ENCODE results near the gene LAMA2.

The LAMA2 gene

DNA sequence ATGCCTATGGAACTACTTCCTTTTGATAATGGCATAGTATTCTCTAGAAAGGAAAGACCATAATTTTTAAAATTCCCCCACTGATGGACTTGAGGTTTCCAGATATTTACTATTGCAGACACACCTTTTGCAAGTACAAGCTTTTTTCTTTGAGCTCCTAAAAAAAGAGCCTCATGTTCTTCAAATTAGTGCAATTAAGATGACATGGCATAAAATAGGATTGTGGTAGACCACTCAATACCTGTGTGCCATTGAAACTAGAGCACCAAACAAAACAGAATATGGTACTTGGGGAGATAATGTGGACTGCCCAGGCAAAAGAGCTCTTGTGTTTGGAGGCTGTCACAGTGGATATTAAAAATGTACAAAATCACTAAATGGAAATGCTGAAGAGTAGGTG, 19.0 kb upstream of the LAMA2 start:
- H3K4me3 ChIP-seq (ENCODE audit: extremely low read depth, insufficient read depth, low read length, poor library complexity, severe bottlenecking): no peak overlapping the region
- no peak overlapping the region for H3K27ac ChIP-seq (ENCODE audit: low read depth, low read length, severe bottlenecking)
- no peaks in the 10 kb centered on the region for H3K4me1 ChIP-seq (ENCODE audit: control insufficient read depth, insufficient read depth, low read length, poor library complexity, severe bottlenecking)
- no peaks in the 10 kb centered on the region for H3K9me3 ChIP-seq (ENCODE audit: control insufficient read depth, low read length)
- no peaks in the 10 kb centered on the region for H3K36me3 ChIP-seq (ENCODE audit: control insufficient read depth, insufficient read depth, low read length)

DNA sequence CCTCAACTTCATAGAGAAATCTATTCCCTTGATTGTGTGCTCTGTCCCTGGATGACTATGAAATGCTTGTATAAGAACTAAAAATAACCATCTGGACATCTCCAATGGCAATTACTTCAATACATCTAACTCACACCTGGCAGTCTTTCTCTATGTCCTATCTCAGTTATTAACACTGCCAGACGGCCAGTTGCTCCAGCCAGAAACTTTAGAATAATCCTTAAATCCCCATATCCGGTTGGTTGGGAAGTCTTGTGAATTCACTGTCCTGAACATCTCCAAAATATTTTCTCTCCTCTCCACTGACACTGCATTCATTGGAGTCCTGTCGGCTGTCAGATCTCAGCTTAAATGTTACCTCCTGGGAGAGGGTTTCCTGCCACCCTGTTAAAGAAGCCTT, 12.2 kb upstream of the LAMA2 start:
- Histone ChIP-seq H3K9me3 (ENCODE audit: control insufficient read depth, low read length) (peaks cover 3% of the 10 kb centered on the region), H3K4me3 (ENCODE audit: extremely low read depth, insufficient read depth, low read length, poor library complexity, severe bottlenecking) (no peak overlapping the region), H3K4me1 (ENCODE audit: control insufficient read depth, insufficient read depth, low read length, poor library complexity, severe bottlenecking) (no peaks in the 10 kb centered on the region), H3K27ac (ENCODE audit: low read depth, low read length, severe bottlenecking) (no peak overlapping the region), H3K36me3 (ENCODE audit: control insufficient read depth, insufficient read depth, low read length) (no peaks in the 10 kb centered on the region)
- 92 to 100% methylated on average over 2 to 3 of the region's 3 CpGs for WGBS, 2 experiments (ENCODE audit: insufficient coverage in 2 of 2)

- peaks cover 3% of the 10 kb centered on the region for H3K9me3 ChIP-seq (ENCODE audit: control insufficient read depth, low read length)
- no peaks in the 10 kb centered on the region for H3K4me1 ChIP-seq (ENCODE audit: control insufficient read depth, insufficient read depth, low read length, poor library complexity, severe bottlenecking)
- no peak overlapping the region for H3K27ac ChIP-seq (ENCODE audit: low read depth, low read length, severe bottlenecking)
- H3K4me3 ChIP-seq (ENCODE audit: extremely low read depth, insufficient read depth, low read length, poor library complexity, severe bottlenecking): no peak overlapping the region
- H3K36me3 ChIP-seq (ENCODE audit: control insufficient read depth, insufficient read depth, low read length): no peaks in the 10 kb centered on the region
Measured at GRCh38 chr6:128874863-128875262, 8.1 kb upstream of the LAMA2 start.

DNA sequence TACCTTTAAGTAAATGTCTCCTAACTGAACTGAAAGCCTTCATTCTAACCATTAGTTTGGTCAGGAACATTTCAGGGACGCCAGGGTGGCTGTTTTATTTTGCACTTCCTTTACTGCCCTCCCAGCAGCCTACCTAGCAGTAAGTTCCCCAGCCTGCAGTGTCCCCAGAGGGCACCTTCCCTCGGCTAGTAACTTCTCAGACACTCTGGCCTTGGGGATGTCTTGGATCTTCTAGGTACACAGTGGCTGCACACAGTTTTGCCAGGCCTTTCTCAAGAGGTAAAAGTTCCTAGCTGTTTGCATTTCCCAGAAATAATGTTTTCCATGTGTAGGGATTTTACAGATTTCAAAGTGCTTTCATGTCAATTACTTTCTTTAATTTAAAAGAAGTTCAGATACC, 378 bp upstream of the LAMA2 start:
- no peak overlapping the region for H3K27ac ChIP-seq (ENCODE audit: low read depth, low read length, severe bottlenecking)
- H3K9me3 ChIP-seq (ENCODE audit: control insufficient read depth, low read length): no peaks in the 10 kb centered on the region

DNA sequence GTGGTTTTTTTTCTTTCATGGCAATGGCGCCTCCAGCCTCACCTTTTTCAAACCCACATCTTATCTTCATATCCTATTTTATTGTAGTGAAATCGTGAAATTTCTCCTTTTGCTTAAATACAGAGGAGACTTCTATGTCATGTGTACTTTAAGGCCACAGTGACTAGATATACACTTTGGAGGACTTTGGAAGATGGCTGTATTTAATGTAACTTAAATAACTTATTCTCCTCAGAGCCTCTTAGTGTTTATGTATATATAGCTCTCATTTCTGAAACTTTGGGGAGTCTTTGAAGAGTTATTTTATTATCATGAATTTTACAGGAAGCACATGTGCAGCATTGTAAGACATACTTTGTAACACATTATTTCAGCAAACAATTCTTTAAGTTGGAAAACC, 968 bp downstream of the LAMA2 start:
- WGBS, 2 experiments (ENCODE audit: insufficient coverage in 2 of 2): no CpG with 5 or more reads among the region's 2 CpGs
- H3K27ac ChIP-seq (ENCODE audit: low read depth, low read length, severe bottlenecking): no peak overlapping the region
- no peaks in the 10 kb centered on the region for H3K4me1 ChIP-seq (ENCODE audit: control insufficient read depth, insufficient read depth, low read length, poor library complexity, severe bottlenecking)
- no peaks in the 10 kb centered on the region for H3K9me3 ChIP-seq (ENCODE audit: control insufficient read depth, low read length)
- no peaks in the 10 kb centered on the region for H3K36me3 ChIP-seq (ENCODE audit: control insufficient read depth, insufficient read depth, low read length)
- H3K4me3 ChIP-seq (ENCODE audit: extremely low read depth, insufficient read depth, low read length, poor library complexity, severe bottlenecking): no peak overlapping the region

More for the DNA sequence above, 378 bp upstream of the LAMA2 start:
- H3K4me3 ChIP-seq (ENCODE audit: extremely low read depth, insufficient read depth, low read length, poor library complexity, severe bottlenecking): no peak overlapping the region
- no peaks in the 10 kb centered on the region for H3K36me3 ChIP-seq (ENCODE audit: control insufficient read depth, insufficient read depth, low read length)
- no peaks in the 10 kb centered on the region for H3K4me1 ChIP-seq (ENCODE audit: control insufficient read depth, insufficient read depth, low read length, poor library complexity, severe bottlenecking)
- 60 to 67% methylated on average over 1 to 2 of the region's 2 CpGs for WGBS, 2 experiments (ENCODE audit: insufficient coverage in 2 of 2)

GRCh38 chr6:128885381-128885780, 2.4 kb downstream of the LAMA2 start:
- Histone ChIP-seq H3K4me1 (ENCODE audit: control insufficient read depth, insufficient read depth, low read length, poor library complexity, severe bottlenecking) (no peaks in the 10 kb centered on the region), H3K4me3 (ENCODE audit: extremely low read depth, insufficient read depth, low read length, poor library complexity, severe bottlenecking) (no peak overlapping the region), H3K9me3 (ENCODE audit: control insufficient read depth, low read length) (no peaks in the 10 kb centered on the region), H3K27ac (ENCODE audit: low read depth, low read length, severe bottlenecking) (no peak overlapping the region), H3K36me3 (ENCODE audit: control insufficient read depth, insufficient read depth, low read length) (no peaks in the 10 kb centered on the region)
- whole genome bisulfite sequencing, 2 experiments (ENCODE audit: insufficient coverage in 2 of 2): 80% methylated on average over 1 of the region's 5 CpGs; no CpG with 5 or more reads in 1 of the 2 experiments

- H3K36me3 ChIP-seq (ENCODE audit: control insufficient read depth, insufficient read depth, low read length): no peaks in the 10 kb centered on the region
- no peak overlapping the region for H3K27ac ChIP-seq (ENCODE audit: low read depth, low read length, severe bottlenecking)
- H3K4me3 ChIP-seq (ENCODE audit: extremely low read depth, insufficient read depth, low read length, poor library complexity, severe bottlenecking): no peak overlapping the region
- no peaks in the 10 kb centered on the region for H3K9me3 ChIP-seq (ENCODE audit: control insufficient read depth, low read length)
- no peaks in the 10 kb centered on the region for H3K4me1 ChIP-seq (ENCODE audit: control insufficient read depth, insufficient read depth, low read length, poor library complexity, severe bottlenecking)
Measured at GRCh38 chr6:128886706-128887105, 3.8 kb downstream of the LAMA2 start.

DNA sequence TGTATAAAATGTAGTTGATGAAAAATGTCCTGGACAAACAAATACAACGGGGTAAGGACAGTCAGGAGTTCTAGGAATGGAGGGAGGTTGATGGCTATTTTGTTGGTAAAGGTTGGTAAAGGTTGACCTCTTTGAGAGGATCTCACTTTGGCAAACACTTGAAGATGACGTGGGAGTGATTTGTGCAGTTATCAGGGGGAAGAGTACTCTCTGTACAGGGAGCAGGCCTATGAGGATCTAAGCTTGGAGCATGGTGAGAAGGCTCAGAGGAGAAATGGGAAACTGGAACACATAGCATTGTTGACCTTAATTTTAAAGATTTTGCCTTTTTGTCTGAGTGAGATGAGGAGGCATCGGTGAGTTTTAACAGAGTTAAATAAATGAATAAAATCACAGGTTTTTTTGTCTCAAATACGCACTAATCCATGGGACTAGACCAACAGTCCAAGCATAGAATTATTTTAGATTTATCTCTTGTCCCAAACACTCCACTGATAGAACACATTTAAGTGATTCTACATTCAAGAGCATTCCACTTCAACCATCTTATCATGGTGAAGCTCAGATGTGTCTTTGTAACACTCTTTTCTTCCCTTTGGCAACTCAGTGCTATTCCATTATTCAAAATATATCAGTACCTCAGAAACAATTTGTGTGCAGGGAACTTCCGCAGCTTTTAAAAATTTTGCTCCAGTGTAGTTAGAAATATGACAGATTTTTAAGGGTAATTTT, 5.7 kb downstream of the LAMA2 start:
- Histone ChIP-seq H3K9me3 (ENCODE audit: control insufficient read depth, low read length) (no peaks in the 10 kb centered on the region), H3K4me1 (ENCODE audit: control insufficient read depth, insufficient read depth, low read length, poor library complexity, severe bottlenecking) (no peaks in the 10 kb centered on the region), H3K36me3 (ENCODE audit: control insufficient read depth, insufficient read depth, low read length) (no peaks in the 10 kb centered on the region), H3K4me3 (ENCODE audit: extremely low read depth, insufficient read depth, low read length, poor library complexity, severe bottlenecking) (no peak overlapping the region), H3K27ac (ENCODE audit: low read depth, low read length, severe bottlenecking) (no peak overlapping the region)
- 89 to 96% methylated on average over 4 of the region's 5 CpGs for WGBS, 2 experiments (ENCODE audit: insufficient coverage in 2 of 2)

- Histone ChIP-seq H3K4me1 (ENCODE audit: control insufficient read depth, insufficient read depth, low read length, poor library complexity, severe bottlenecking) (no peaks in the 10 kb centered on the region), H3K9me3 (ENCODE audit: control insufficient read depth, low read length) (no peaks in the 10 kb centered on the region), H3K4me3 (ENCODE audit: extremely low read depth, insufficient read depth, low read length, poor library complexity, severe bottlenecking) (no peak overlapping the region), H3K27ac (ENCODE audit: low read depth, low read length, severe bottlenecking) (no peak overlapping the region), H3K36me3 (ENCODE audit: control insufficient read depth, insufficient read depth, low read length) (no peaks in the 10 kb centered on the region)
- WGBS, 2 experiments (ENCODE audit: insufficient coverage in 2 of 2): 83 to 100% methylated on average over 1 of the region's 5 CpGs
Measured at GRCh38 chr6:128889870-128890269, 6.9 kb downstream of the LAMA2 start.

DNA sequence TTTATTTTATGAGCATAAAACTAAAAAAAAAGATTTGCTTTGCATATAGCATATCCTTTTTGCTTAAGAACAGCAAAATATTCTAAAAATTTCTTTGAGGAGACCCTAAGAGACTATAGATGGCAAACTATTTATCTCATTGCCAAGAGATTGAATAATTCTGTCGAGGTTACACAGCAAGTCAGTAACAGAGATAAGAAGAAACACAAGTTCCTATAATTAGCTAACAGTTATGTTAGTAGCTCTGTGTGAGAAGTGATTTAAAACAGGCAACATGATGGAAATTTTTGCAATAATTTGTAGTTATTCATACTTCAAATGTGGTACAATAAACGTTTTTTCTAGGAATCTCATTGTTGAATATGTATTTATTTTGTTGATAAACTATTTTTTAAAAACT, 9.1 kb downstream of the LAMA2 start:
- WGBS, 2 experiments (ENCODE audit: insufficient coverage in 2 of 2): no CpG with 5 or more reads among the region's 2 CpGs
- H3K9me3 ChIP-seq (ENCODE audit: control insufficient read depth, low read length): no peaks in the 10 kb centered on the region
- no peak overlapping the region for H3K27ac ChIP-seq (ENCODE audit: low read depth, low read length, severe bottlenecking)
- no peak overlapping the region for H3K4me3 ChIP-seq (ENCODE audit: extremely low read depth, insufficient read depth, low read length, poor library complexity, severe bottlenecking)
- no peaks in the 10 kb centered on the region for H3K4me1 ChIP-seq (ENCODE audit: control insufficient read depth, insufficient read depth, low read length, poor library complexity, severe bottlenecking)
- no peaks in the 10 kb centered on the region for H3K36me3 ChIP-seq (ENCODE audit: control insufficient read depth, insufficient read depth, low read length)

- no peaks in the 10 kb centered on the region for H3K36me3 ChIP-seq (ENCODE audit: control insufficient read depth, insufficient read depth, low read length)
- H3K9me3 ChIP-seq (ENCODE audit: control insufficient read depth, low read length): no peaks in the 10 kb centered on the region
- no peak overlapping the region for H3K4me3 ChIP-seq (ENCODE audit: extremely low read depth, insufficient read depth, low read length, poor library complexity, severe bottlenecking)
- no peaks in the 10 kb centered on the region for H3K4me1 ChIP-seq (ENCODE audit: control insufficient read depth, insufficient read depth, low read length, poor library complexity, severe bottlenecking)
- no peak overlapping the region for H3K27ac ChIP-seq (ENCODE audit: low read depth, low read length, severe bottlenecking)
Measured at GRCh38 chr6:128899341-128900050, 16.6 kb downstream of the LAMA2 start.
